A673 (cell line): Measurements from ENCODE around the gene MKNK1. TPM values are rescaled to one million over a fixed set of nuclear protein-coding genes. Genes with fewer than 3 reads are reported as not detected.

Experiments
- BruUV-seq: library from RNA; stranded (reverse); fragments of 400-500 nt; replicated peaks from 2 replicates; lab custom pipeline; 2021; lab: Mats Ljungman, UMichigan
- CTCF ChIA-PET: fragments of 300-600 bp; sonication (Branson Sonifier 250); formaldehyde crosslinking; loops from one replicate; lab custom pipeline; 2022; ENCODE audit warnings: antibody characterized with exemption; lab: Charles Lee
- POLR2A ChIA-PET: fragments of 300-600 bp; sonication (Branson Sonifier 250); formaldehyde crosslinking; loops from one replicate; lab custom pipeline; 2022; ENCODE audit warnings: antibody characterized with exemption; ENCODE audit not compliant: low non-redundant PET; lab: Charles Lee
- DNase-seq: peaks from one replicate; pipeline ENCODE4 v3.0.0-alpha.2; 2015; ENCODE audit warnings: low spot score
- H3K27ac ChIP-seq: fragments of 200-600 bp; sonication (generic); 2 replicates; pipeline ENCODE4 v1.5.1; 2016; ENCODE audit warnings: mixed run types, low read depth, mild to moderate bottlenecking, mixed read lengths, antibody characterized with exemption, low read length; ENCODE audit not compliant: poor library complexity, severe bottlenecking
- H3K27me3 ChIP-seq: fragments of 200-600 bp; sonication (generic); replicated peaks from 2 replicates; pipeline ENCODE4 v1.6.1; 2017; ENCODE audit warnings: mixed run types, low read depth, mild to moderate bottlenecking, mixed read lengths, antibody characterized with exemption, low read length; ENCODE audit not compliant: insufficient read depth, poor library complexity
- H3K36me3 ChIP-seq: fragments of 200-600 bp; sonication (generic); 2 replicates; pipeline ENCODE4 v1.6.1; 2016; ENCODE audit warnings: mixed run types, mild to moderate bottlenecking, mixed read lengths, antibody characterized with exemption, low read length; ENCODE audit not compliant: insufficient read depth, poor library complexity, severe bottlenecking
- H3K4me1 ChIP-seq: fragments of 200-600 bp; sonication (generic); 2 replicates; pipeline ENCODE4 v1.6.1; 2017; ENCODE audit warnings: mixed run types, mild to moderate bottlenecking, mixed read lengths, antibody characterized with exemption, low read length; ENCODE audit not compliant: insufficient read depth, poor library complexity, severe bottlenecking
- H3K4me3 ChIP-seq: fragments of 200-600 bp; sonication (generic); 2 replicates; pipeline ENCODE4 v1.5.1; 2016; ENCODE audit warnings: low read depth, mixed run types, mild to moderate bottlenecking, mixed read lengths, low read length; ENCODE audit not compliant: poor library complexity, severe bottlenecking
- H3K9me3 ChIP-seq: fragments of 200-600 bp; sonication (generic); 2 replicates; pipeline ENCODE4 v1.6.1; 2016; ENCODE audit warnings: mixed run types, low read depth, mild to moderate bottlenecking, mixed read lengths, antibody characterized with exemption, low read length; ENCODE audit not compliant: poor library complexity, severe bottlenecking
- CTCF ChIP-seq: fragments of 300-800, 200-600 bp; sonication (generic); conservative IDR thresholded peaks from 2 replicates; pipeline ENCODE4 v1.5.1; 2017; ENCODE audit warnings: low read depth, mild to moderate bottlenecking, antibody characterized with exemption, low read length, moderate library complexity, mixed read lengths
- EZH2 ChIP-seq: fragments of 200-600 bp; sonication (generic); IDR thresholded peaks from 2 replicates; pipeline ENCODE4 v1.6.1; 2017; ENCODE audit warnings: borderline replicate concordance, low read depth, mild to moderate bottlenecking, mixed read lengths, antibody characterized with exemption, low read length; ENCODE audit not compliant: poor library complexity, severe bottlenecking
- intact Hi-C: fragments of 100-400 bp; cut with micrococcal nuclease; formaldehyde crosslinking; loops from one replicate; pipeline ENCODE4 v1.10.0; 2022; ENCODE audit not compliant: unreplicated experiment
- total RNA-seq: library from RNA; stranded (reverse); gene quantifications from 2 replicates; pipeline ENCODE4 v1.2.3, GENCODE V29; 2021

Gene MKNK1
- total RNA-seq, 1 experiment from 2014 or later: 22.7 TPM

DNA sequence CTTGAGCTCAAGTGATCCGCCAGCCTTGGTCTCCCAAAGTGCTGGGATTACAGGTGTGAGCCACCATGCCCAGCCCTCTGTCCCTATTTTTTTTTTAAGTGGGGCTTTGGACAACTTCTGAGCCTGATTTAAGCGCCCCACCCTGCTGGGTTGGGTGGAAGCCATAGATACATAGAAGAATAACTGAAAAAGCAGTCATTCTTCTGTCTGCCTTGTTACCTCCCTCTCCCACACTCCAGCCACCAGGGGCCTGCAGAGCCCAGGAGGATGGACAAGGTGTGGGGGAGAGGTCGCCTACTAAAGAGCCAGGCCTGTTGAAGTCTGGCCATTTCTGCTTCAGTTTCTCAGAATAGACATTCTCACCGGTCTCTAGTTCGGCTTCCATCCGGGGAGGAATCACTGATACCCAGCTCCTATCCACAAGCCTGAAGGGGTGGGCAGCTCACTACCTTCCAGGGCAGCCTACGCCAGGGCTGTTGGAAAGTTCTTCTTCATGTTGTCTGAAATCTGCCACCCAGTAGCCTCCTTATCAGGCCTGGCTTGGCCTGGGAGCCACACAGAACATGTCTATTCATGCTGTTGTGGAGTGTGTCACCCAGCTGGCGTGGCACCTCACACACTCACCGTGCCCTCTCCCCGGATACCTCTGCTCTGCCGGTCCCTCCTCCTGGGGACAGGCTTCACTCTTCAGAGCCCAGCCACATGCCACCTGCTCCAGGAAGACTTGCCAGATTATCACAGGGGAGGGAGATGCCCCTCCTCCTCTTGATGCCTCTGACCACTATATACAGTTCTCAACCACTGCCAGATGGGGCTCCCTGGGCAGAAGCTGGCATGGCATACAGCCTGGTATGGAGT, 80.3 kb downstream of the MKNK1 start:
- Histone ChIP-seq H3K9me3 (no peaks in the 10 kb centered on the region), H3K36me3 (no peaks in the 10 kb centered on the region), H3K27me3 (peaks cover 1% of the 10 kb centered on the region), H3K27ac (no peak overlapping the region), H3K4me1 (peaks cover 64% of the 10 kb centered on the region), H3K4me3 (no peak overlapping the region)
- intact Hi-C loops: no loop called here
- BruUV-seq: no TSS peak
- ChIA-PET POLR2A (no interaction called here), CTCF (no interaction called here)
- no peak for DNase-seq
- TF ChIP-seq EZH2 (no peak), CTCF (no peak)

DNA sequence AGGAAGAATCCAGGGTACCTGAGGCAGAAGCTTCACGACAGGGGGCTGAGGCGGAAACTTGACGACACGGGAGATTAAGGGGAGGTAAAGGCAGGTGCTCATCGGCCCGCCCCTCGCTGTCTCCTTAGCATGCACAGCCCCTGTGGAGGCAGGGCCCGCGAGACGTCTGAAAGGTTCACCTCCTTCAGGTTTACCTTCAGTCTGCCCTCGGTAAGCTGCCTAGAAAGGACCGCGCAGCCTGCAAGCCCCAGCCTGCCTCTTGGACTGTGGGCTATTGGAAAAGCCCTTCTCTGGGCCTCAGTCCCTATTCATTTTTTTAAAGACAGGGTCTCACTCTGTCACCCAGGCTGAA, 81.1 kb downstream of the MKNK1 start:
- no TSS peak for BruUV-seq
- no peak for DNase-seq
- TF ChIP-seq CTCF (no peak), EZH2 (no peak)
- H3K4me3 ChIP-seq: no peak overlapping the region
- H3K27ac ChIP-seq: no peak overlapping the region
- H3K36me3 ChIP-seq: no peaks in the 10 kb centered on the region
- intact Hi-C loops: no loop called here
- H3K4me1 ChIP-seq: peaks cover 64% of the 10 kb centered on the region
- ChIA-PET CTCF (interaction anchor here (1.1 to 1.8 kb wide), 4 partner anchors 35 to 81 kb away, joined by 3 to 8 read pairs (median 6); no protein-coding TSS in a partner anchor), POLR2A (no interaction called here)
- H3K9me3 ChIP-seq: no peaks in the 10 kb centered on the region
- no peaks in the 10 kb centered on the region for H3K27me3 ChIP-seq

DNA sequence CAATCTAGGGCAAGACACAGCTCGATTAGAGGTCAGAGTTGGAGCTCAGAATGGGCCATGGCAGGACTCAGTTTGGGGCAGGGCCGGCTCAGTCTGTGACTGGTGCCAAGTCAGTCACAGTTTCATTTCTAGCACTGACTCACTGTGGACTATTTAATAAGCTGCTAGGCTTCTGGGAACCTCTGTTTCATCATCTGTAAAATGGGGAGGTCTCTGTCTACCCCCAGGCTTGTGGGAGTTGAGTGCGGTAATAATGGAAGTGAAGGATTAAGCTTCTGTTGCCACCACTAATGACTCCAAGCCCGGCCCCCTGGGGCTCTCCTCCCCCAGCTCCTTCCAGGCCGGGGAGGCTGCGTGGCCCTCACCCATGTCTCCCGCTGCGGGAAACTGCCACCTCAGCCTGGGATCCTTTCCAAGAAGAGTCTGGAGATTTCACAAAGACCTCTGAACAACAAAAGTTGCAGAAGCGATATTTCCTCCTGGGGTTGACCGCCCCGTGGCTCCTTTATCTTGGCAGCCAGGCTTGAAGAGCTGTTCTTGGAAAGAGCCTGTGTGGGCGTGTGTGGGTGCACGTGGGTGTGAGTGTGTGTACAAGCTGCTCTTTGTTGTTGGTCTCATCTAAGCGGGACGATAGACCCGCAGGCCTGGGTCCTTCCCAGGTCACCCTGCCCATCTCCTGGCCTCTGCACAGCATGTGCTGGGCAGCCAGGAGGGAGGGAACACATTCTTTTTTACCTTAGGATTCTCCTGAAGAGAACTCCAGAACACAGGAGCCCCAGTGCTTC, 81.7 kb downstream of the MKNK1 start:
- intact Hi-C loops: no loop called here
- Histone ChIP-seq H3K9me3 (no peaks in the 10 kb centered on the region), H3K4me3 (no peak overlapping the region), H3K36me3 (no peaks in the 10 kb centered on the region), H3K27ac (no peak overlapping the region), H3K27me3 (no peaks in the 10 kb centered on the region), H3K4me1 (peaks cover 66% of the 10 kb centered on the region)
- ChIA-PET CTCF (interaction anchor here (0.6 to 1.8 kb wide), 6 partner anchors 11 to 182 kb away, joined by 3 to 8 read pairs (median 6); no protein-coding TSS in a partner anchor), POLR2A (interaction anchor here (0.5 to 0.6 kb wide), 2 partner anchors 35 to 792 kb away, joined by 3 to 7 read pairs; no protein-coding TSS in a partner anchor)
- BruUV-seq: no TSS peak
- TF ChIP-seq CTCF (no peak), EZH2 (no peak)
- DNase-seq: peak; percentile 98
